Measurements from ENCODE around the gene AP5Z1.

GRCh38 chr7:4817178-4817901 lies 41.9 kb downstream of the AP5Z1 start:
- TF ChIP-seq POLR2A (IDR thresholded peaks at IDR 0.05), result no peak
- no peak for TF ChIP-seq CTCF (IDR thresholded peaks at IDR 0.05)
- TF ChIP-seq POLR2AphosphoS5 (IDR thresholded peaks at IDR 0.05), result no peak

Data from suprapubic skin (tissue), 4 donors.